Suppressor macrophage treated with lipopolysaccharide for 4 hours (primary cell): ENCODE results near the gene RDX.
A peak's percentile ranks its signal among the peaks of the same experiment; 100 is the strongest.
"Not testable (repeated sequence)": the region's sequence is repeated elsewhere in the genome, so short reads cannot be mapped to it uniquely, and the experiment has no call there.

Experiments
- DNase-seq: peaks from one replicate; pipeline ENCODE4 v3.0.0-alpha.2; 2020

Gene RDX

GRCh38 chr11:110198031-110198729 is 98.2 kb downstream of the RDX start:
- DNase-seq: peak; percentile 26

GRCh38 chr11:110196884-110197420 is 99.5 kb downstream of the RDX start:
- DNase-seq: no peak

- DNase-seq: no peak
Measured at GRCh38 chr11:110196241-110196754, 100.1 kb downstream of the RDX start.

GRCh38 chr11:110194211-110194766 is 102.1 kb downstream of the RDX start:
- peak; percentile 34 for DNase-seq

- DNase-seq: not testable (repeated sequence)
Measured at GRCh38 chr11:110192604-110193282, 103.7 kb downstream of the RDX start.

- DNase-seq: no peak
Measured at GRCh38 chr11:110190885-110191284, 105.5 kb downstream of the RDX start.

GRCh38 chr11:110187731-110188130 is 108.7 kb downstream of the RDX start:
- no peak for DNase-seq

GRCh38 chr11:110186867-110187266 is 109.5 kb downstream of the RDX start:
- DNase-seq: no peak

GRCh38 chr11:110186456-110186855 is 110.0 kb downstream of the RDX start:
- DNase-seq: no peak

GRCh38 chr11:110185599-110185998 is 110.8 kb downstream of the RDX start:
- DNase-seq: no peak

- DNase-seq: peak; percentile 21
Measured at GRCh38 chr11:110185121-110185591, 111.3 kb downstream of the RDX start.

- DNase-seq: peak; percentile 34
Measured at GRCh38 chr11:110184456-110184855, 112.0 kb downstream of the RDX start.

GRCh38 chr11:110182886-110183285 is 113.5 kb downstream of the RDX start:
- no peak for DNase-seq

- no peak for DNase-seq
Measured at GRCh38 chr11:110179064-110179463, 117.3 kb downstream of the RDX start.

GRCh38 chr11:110177086-110177456 is 119.3 kb downstream of the RDX start:
- no peak for DNase-seq

- peak; percentile 57 for DNase-seq
Measured at GRCh38 chr11:110176366-110177085, 119.9 kb downstream of the RDX start.

- peak; percentile 25 for DNase-seq
Measured at GRCh38 chr11:110174645-110175310, 121.6 kb downstream of the RDX start.

- DNase-seq: peak; percentile 52
Measured at GRCh38 chr11:110173811-110174644, 122.4 kb downstream of the RDX start.

- peak; percentile 57 for DNase-seq
Measured at GRCh38 chr11:110172468-110173065, 123.8 kb downstream of the RDX start.

GRCh38 chr11:110169738-110170137 is 126.7 kb downstream of the RDX start:
- no peak for DNase-seq
